NCI-H2029 (cell line): Measurements from ENCODE around the gene WDR4.
"Not testable (repeated sequence)": the region's sequence is repeated elsewhere in the genome, so short reads cannot be mapped to it uniquely, and the experiment has no call there.

Source experiments
- DNase-seq: peaks from one replicate; lab custom pipeline; 2025; lab: John Stamatoyannopoulos, UW

Gene WDR4

DNA sequence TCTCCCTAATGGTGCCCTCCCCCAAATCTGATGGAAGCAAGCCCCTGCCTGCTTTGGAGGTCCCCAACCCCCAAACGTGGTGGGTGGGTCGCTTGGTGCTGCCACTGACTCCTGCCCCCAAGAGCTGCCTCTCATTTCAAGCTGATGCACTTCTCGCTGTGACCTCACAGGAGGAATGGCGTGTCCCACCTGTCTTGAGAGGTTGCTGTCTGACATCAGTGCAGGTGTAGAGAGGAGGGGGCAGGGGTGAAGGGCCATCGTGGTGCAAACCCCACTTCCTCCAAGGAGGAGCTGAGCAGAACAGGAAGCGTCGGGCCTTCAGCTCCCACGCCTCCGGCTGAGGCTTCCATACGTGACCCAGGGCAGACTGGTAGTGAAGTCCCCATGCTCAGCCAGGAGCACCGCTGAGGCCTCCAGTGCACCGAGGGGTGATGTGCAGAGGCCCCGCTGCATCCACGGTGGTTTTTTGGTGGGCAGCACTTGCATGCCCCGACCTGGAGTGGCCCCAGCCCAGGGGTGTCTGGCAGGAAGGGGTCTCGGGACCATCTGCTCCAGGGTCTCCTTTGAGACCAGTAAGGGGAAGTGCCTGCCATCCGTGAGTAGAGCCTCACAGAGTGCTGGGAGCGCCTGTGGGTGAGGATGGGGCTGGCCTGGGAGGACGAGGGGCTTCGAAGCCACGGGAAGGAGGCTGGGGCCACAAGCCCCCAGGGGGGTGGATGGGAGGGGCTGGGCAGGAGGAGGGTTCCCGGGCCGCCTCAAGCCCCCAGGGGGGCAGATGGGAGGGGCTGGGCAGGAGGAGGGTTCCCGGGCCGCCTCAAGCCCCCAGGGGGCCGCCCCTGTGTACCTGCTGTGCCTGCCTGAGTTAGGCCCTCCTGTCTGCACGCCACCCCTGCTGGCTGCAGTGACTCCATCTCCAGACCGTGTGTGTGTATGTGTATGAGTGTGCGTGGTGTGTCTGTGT is 39.8 kb downstream of the WDR4 start:
- no peak for DNase-seq

DNA sequence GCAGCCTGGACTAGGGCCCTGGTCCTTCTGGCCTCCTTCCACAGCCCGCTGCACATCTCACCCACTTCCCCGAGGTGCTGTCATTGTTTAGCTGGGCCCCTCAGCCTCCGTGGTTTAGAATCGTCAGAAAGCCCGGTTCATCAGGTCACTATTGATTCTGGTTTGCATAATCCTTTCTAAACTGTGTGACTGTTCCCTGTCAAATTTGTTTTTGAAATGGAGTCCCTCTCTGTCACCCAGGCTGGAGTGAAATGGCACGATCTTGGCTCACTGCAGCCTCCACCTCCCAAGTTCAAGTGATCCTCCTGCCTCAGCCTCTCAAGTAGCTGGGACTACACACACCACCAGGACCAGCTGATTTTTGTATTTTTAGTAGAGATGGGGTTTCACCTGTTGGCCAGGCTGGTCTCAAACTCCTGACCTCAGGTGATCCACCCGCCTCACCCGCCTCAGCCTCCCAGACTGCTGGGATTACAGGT is 41.1 kb downstream of the WDR4 start:
- DNase-seq: not testable (repeated sequence)

- DNase-seq: no peak
Observed at GRCh38 chr21:42837421-42838211, 41.7 kb downstream of the WDR4 start.

- DNase-seq: no peak
Observed at GRCh38 chr21:42836767-42837301, 42.5 kb downstream of the WDR4 start.

DNA sequence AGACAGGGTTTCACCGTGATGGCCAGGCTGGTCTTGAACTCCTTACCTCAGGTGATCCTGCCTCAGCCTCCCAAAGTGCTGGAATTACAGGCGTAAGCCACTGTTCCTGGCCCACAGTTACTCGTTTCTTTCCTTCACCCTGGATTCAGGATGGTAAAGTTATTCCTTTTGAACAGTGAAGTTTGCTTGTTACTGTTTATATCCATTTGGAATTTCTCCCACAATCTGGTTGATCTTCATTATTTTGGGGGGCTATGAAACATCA is 43.0 kb downstream of the WDR4 start:
- DNase-seq: no peak

DNA sequence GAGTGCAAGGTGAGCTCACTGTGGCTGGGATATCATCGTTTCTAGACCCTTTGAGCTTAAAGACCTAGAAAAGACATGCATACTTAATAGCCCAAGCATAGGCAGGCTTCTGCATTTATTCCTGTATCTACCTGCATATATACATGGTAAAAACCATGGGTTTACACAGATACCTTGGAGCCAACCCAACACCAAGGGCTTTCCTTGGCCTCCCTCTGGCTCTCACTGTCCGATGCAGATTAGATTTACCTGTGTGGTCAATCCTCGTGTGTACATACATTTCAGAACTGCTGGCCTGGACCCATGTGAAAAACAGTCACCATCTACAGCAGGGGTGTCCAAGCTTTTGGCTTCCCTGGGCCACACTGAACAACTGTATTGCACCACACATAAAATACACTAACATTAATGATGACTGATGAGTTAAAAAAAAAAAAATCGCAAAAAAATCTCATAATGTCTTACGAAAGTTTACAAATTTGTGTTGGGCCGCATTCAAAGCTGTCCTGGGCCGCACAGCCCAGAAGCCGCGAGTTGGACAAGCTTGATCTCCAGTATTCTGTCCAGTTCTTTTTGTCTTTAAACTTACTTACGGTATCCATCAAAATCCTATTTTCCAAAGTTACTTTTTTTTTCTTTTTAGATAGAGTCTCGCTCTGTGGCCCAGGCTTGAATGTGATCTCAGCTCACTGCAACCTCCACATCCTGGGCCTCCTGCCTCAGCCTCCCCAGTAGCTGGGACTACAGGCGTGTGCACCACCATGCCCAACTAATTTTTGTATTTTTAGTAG is 43.5 kb downstream of the WDR4 start:
- no peak for DNase-seq

DNA sequence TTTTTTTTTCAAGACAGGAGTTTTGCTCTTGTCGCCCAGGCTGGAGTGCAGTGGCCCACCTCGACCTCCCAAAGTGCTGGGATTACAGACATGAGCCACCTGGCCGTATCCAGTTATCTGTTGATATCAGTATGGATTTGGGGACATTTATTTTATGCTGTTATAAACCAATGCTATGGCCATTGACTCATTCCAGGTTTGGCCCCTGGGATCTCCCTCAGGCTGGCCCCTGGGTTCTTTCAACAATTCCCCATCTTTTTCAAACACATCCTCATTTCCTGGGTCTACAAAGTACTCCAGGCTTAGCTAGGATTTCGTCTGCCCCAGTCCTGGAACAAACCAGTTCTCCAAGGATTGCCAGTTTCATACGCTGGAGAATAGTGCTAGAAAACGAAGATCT is 44.1 kb downstream of the WDR4 start:
- no peak for DNase-seq

DNA sequence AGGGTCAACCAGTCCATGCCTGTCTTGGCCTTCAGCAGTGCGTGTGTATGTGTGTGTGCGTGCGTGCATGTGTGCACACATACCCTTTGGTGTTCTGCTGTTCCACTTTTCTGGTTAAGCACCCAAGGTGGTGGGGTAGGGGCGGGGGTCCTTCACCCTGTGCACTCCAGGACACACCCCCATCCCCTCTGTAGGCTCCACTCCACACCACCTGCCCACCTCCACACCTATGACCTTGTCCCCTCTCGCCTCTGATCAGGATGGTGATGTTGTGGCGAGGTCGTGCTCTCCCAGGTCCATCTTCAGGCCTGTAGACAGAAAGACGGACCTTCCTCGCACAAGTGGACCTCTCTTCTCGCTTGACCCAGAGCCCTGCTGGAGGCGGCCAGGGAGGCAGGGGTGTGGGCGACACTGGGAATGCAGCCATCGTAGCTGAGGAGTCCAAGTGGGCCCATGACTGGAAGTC is 44.6 kb downstream of the WDR4 start:
- no peak for DNase-seq

- no peak for DNase-seq
Observed at GRCh38 chr21:42833859-42834725, 45.2 kb downstream of the WDR4 start.

- peak; percentile 5 for DNase-seq
Observed at GRCh38 chr21:42833439-42833815, 45.9 kb downstream of the WDR4 start.

DNA sequence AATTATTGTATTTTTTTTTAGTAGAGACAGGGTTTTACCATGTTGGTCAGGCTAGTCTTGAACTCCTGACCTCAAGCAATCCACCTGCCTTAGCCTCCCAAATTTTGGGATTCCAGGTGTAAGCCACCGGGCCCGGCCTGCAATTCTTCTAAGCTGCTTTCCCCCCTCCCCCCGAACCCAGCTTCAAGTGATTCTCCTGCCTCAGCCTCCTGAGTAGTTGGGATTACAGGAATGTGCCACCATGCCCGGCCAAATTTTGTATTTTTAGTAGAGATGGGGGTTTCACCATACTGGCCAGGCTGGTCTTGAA is 47.1 kb downstream of the WDR4 start:
- DNase-seq: not testable (repeated sequence)

GRCh38 chr21:42830456-42831455 is 48.6 kb downstream of the WDR4 start:
- peak; percentile 20 for DNase-seq

DNA sequence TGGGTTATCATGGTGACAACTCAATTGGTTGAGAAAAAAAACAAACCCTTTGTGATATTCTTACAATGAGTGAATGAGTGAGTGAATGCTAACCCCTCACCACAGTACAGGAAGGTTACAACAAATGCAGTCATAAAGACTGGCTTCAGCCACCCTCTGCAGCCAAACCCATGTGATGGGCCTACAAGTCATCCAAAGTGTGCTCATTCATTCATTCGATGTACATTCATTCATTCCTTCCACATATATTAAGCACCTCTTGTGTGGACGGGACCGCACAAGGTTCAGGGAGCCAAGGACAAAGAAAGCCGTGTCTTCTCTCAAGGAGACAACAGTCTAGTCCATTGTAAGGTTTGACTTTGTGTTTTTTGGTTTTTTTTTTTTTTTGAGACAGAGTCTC is 49.4 kb downstream of the WDR4 start:
- no peak for DNase-seq

GRCh38 chr21:42829417-42829816 is 49.9 kb downstream of the WDR4 start:
- DNase-seq: no peak

- DNase-seq: no peak
Observed at GRCh38 chr21:42827588-42827987, 51.8 kb downstream of the WDR4 start.

- peak; percentile 20 for DNase-seq
Observed at GRCh38 chr21:42820616-42821465, 58.5 kb downstream of the WDR4 start.

DNA sequence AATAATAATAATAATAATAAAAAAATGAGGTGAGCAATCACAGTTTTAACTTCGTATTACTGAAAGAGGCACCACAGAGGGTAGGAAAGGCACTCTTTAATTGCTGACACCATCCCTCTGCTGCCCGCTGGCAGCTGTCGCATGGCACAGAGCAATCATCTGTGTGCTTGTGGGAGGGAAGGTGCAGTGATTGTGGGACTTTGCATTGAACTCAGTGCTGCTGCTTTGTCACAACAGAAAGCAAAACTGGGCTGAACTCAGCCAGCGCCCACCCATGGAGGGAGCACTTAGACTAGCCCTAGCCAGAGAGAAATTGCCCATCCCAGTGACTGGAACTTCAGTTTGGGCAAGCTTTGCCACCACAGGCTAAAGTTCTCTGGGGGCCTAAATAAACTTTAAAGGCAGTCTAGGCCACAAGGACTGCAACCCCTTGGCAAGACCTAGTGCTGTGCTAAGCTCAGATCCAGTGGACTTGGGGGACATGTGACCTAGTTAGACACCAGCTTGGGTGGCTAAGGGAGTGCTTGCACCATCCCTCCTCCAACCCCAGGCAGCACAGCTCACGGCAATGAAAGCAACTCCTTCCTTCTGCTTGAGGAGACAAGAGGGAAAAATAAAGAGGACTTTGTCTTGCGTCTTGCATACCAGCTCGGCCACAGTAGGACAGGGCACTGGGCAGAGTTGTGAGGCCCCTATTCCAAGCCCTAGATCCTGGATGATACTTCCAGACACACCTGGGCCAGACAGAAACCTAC is 59.3 kb downstream of the WDR4 start:
- no peak for DNase-seq

DNA sequence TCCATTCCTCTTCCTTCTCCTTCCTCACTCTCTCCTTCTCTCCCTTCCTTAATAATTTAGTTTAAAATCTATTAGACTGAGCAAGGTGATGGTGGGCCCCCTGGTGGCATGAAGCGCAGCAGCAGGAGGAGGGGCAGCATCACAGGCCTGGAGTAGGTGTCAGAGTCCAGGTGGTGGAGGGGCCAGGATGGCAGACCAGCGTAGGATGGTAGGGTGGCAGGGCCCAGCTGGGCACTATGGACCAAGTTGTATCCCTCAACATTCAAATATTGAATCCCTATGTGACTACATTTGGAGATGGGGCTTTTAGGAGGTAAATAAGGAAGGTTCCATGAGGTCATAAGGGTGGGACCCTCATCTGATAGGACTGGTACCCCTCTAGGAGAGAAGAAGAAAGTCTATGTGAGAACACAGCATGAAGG is 61.0 kb downstream of the WDR4 start:
- peak; percentile 22 for DNase-seq
